HepG2 (cell line): Measurements from ENCODE around the gene SMARCD1. TPM values are rescaled to one million over a fixed set of nuclear protein-coding genes. Genes with fewer than 3 reads are reported as not detected.

Experiments
- ARHGAP35 ChIP-seq: sonication (generic); formaldehyde crosslinking; IDR thresholded peaks from 2 replicates; pipeline ENCODE4 v1.9.0; 2022; ENCODE audit warnings: mild to moderate bottlenecking, inconsistent platforms, moderate library complexity, missing genetic modification reagents, borderline replicate concordance
- FLYWCH1 ChIP-seq: sonication (generic); formaldehyde crosslinking; IDR thresholded peaks from 2 replicates; pipeline ENCODE4 v1.8.1; 2023; ENCODE audit warnings: mild to moderate bottlenecking, missing genetic modification reagents
- HDAC2 ChIP-seq: sonication (generic); formaldehyde crosslinking; IDR thresholded peaks from 2 replicates; pipeline ENCODE4 v1.4.0; 2020; ENCODE audit warnings: missing genetic modification reagents
- HOXA5 ChIP-seq: sonication (generic); formaldehyde crosslinking; IDR thresholded peaks from 2 replicates; pipeline ENCODE4 v1.4.0; 2020; ENCODE audit warnings: missing genetic modification reagents
- NBN ChIP-seq: fragments of 450-650 bp; conservative IDR thresholded peaks from 2 replicates; pipeline ENCODE4 v1.6.1; 2017
- SAFB2 ChIP-seq: sonication (generic); formaldehyde crosslinking; IDR thresholded peaks from 2 replicates; pipeline ENCODE4 v1.5.1; 2020; ENCODE audit warnings: missing genetic modification reagents, low read depth, mild to moderate bottlenecking, borderline replicate concordance
- THRA ChIP-seq: sonication (generic); formaldehyde crosslinking; IDR thresholded peaks from 2 replicates; pipeline ENCODE4 v1.4.0; 2020; ENCODE audit warnings: missing genetic modification reagents, borderline replicate concordance
- ZBTB20 ChIP-seq: sonication (generic); formaldehyde crosslinking; IDR thresholded peaks from 2 replicates; pipeline ENCODE4 v1.8.1; 2023; ENCODE audit warnings: missing genetic modification reagents, low read depth, mild to moderate bottlenecking, borderline replicate concordance
- ZBTB3 ChIP-seq: sonication (generic); formaldehyde crosslinking; IDR thresholded peaks from 2 replicates; pipeline ENCODE4 v1.4.0; 2020; ENCODE audit warnings: low read depth, mild to moderate bottlenecking, moderate library complexity, missing genetic modification reagents, borderline replicate concordance
- polyA plus RNA-seq, 8 experiments: library from polyadenylated mRNA; depleted of rRNA in 3 of 8; stranded (reverse) in 7 of 8; unstranded in 1 of 8; fragments of >200 nt; fragmentation: Illumina TruSeq in 4 of 8; extraction: Trizol in 4 of 8; gene quantifications; 2 replicates each; pipeline versions ENCODE4 v1.2.1 to v1.2.3, GENCODE V29; 2011 to 2016; ENCODE audit warnings: low read depth in 4 of 8, missing spikeins in 1 of 8, mixed read lengths in 1 of 8; ENCODE audit not compliant: insufficient read depth in 1 of 8
- total RNA-seq, 5 experiments: library from RNA; depleted of rRNA; stranded (reverse); fragments of >200 nt; fragmentation: Illumina TruSeq; extraction: Trizol; gene quantifications; 2 replicates each; pipeline ENCODE4 v1.2.3, GENCODE V29; 2016; ENCODE audit warnings: low read depth in 1 of 5
- TF ChIP-seq, protein P1 (sequence below): sonication (generic); formaldehyde crosslinking; IDR thresholded peaks from 2 replicates; pipeline ENCODE4 v1.4.0; 2020; ENCODE audit warnings: missing genetic modification reagents, borderline replicate concordance
- TF ChIP-seq, protein P2 (sequence below): sonication (generic); formaldehyde crosslinking; IDR thresholded peaks from 2 replicates; pipeline ENCODE4 v1.4.0; 2020; ENCODE audit warnings: missing genetic modification reagents
- TF ChIP-seq, protein P3 (sequence below): sonication (generic); formaldehyde crosslinking; IDR thresholded peaks from 2 replicates; pipeline ENCODE4 v1.5.1; 2020; ENCODE audit warnings: mild to moderate bottlenecking, moderate library complexity, missing genetic modification reagents
- TF ChIP-seq, protein P4 (sequence below): sonication (generic); formaldehyde crosslinking; IDR thresholded peaks from 2 replicates; pipeline ENCODE4 v1.8.1; 2022; ENCODE audit warnings: low read depth, mild to moderate bottlenecking, missing genetic modification reagents
- TF ChIP-seq, protein P5 (sequence below): sonication (generic); formaldehyde crosslinking; IDR thresholded peaks from 2 replicates; pipeline ENCODE4 v1.5.0; 2020; ENCODE audit warnings: missing genetic modification reagents

SMARCD1 gene
- total and polyA plus RNA-seq, 2 of the 13 experiments (the other 11 are each of a cell fraction or from before 2014, with no cell fraction given) = 51.7 to 54.6 TPM

- TF ChIP-seq, protein P1, sequence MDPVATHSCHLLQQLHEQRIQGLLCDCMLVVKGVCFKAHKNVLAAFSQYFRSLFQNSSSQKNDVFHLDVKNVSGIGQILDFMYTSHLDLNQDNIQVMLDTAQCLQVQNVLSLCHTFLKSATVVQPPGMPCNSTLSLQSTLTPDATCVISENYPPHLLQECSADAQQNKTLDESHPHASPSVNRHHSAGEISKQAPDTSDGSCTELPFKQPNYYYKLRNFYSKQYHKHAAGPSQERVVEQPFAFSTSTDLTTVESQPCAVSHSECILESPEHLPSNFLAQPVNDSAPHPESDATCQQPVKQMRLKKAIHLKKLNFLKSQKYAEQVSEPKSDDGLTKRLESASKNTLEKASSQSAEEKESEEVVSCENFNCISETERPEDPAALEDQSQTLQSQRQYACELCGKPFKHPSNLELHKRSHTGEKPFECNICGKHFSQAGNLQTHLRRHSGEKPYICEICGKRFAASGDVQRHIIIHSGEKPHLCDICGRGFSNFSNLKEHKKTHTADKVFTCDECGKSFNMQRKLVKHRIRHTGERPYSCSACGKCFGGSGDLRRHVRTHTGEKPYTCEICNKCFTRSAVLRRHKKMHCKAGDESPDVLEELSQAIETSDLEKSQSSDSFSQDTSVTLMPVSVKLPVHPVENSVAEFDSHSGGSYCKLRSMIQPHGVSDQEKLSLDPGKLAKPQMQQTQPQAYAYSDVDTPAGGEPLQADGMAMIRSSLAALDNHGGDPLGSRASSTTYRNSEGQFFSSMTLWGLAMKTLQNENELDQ (CRISPR knock-in tag) = no peak
- TF ChIP-seq ZBTB20 (CRISPR knock-in tag) (peak; percentile 67; the same call in 1 of the 2 replicates), HOXA5 (CRISPR knock-in tag) (peak; percentile 37; the same call in 1 of the 2 replicates), NBN (no peak), ARHGAP35 (CRISPR knock-in tag) (no peak), FLYWCH1 (no peak), SAFB2 (CRISPR knock-in tag) (no peak), ZBTB3 (CRISPR knock-in tag) (no peak), THRA (CRISPR knock-in tag) (no peak), HDAC2 (0 out of 2 replicates have a peak, but pooled peaks have one; percentile 31)
- TF ChIP-seq, protein P2, sequence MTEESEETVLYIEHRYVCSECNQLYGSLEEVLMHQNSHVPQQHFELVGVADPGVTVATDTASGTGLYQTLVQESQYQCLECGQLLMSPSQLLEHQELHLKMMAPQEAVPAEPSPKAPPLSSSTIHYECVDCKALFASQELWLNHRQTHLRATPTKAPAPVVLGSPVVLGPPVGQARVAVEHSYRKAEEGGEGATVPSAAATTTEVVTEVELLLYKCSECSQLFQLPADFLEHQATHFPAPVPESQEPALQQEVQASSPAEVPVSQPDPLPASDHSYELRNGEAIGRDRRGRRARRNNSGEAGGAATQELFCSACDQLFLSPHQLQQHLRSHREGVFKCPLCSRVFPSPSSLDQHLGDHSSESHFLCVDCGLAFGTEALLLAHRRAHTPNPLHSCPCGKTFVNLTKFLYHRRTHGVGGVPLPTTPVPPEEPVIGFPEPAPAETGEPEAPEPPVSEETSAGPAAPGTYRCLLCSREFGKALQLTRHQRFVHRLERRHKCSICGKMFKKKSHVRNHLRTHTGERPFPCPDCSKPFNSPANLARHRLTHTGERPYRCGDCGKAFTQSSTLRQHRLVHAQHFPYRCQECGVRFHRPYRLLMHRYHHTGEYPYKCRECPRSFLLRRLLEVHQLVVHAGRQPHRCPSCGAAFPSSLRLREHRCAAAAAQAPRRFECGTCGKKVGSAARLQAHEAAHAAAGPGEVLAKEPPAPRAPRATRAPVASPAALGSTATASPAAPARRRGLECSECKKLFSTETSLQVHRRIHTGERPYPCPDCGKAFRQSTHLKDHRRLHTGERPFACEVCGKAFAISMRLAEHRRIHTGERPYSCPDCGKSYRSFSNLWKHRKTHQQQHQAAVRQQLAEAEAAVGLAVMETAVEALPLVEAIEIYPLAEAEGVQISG (CRISPR knock-in tag) = peak; percentile 63; the same call in 1 of the 2 replicates
- TF ChIP-seq, protein P3, sequence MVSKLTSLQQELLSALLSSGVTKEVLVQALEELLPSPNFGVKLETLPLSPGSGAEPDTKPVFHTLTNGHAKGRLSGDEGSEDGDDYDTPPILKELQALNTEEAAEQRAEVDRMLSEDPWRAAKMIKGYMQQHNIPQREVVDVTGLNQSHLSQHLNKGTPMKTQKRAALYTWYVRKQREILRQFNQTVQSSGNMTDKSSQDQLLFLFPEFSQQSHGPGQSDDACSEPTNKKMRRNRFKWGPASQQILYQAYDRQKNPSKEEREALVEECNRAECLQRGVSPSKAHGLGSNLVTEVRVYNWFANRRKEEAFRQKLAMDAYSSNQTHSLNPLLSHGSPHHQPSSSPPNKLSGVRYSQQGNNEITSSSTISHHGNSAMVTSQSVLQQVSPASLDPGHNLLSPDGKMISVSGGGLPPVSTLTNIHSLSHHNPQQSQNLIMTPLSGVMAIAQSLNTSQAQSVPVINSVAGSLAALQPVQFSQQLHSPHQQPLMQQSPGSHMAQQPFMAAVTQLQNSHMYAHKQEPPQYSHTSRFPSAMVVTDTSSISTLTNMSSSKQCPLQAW = no peak
- TF ChIP-seq, protein P4, sequence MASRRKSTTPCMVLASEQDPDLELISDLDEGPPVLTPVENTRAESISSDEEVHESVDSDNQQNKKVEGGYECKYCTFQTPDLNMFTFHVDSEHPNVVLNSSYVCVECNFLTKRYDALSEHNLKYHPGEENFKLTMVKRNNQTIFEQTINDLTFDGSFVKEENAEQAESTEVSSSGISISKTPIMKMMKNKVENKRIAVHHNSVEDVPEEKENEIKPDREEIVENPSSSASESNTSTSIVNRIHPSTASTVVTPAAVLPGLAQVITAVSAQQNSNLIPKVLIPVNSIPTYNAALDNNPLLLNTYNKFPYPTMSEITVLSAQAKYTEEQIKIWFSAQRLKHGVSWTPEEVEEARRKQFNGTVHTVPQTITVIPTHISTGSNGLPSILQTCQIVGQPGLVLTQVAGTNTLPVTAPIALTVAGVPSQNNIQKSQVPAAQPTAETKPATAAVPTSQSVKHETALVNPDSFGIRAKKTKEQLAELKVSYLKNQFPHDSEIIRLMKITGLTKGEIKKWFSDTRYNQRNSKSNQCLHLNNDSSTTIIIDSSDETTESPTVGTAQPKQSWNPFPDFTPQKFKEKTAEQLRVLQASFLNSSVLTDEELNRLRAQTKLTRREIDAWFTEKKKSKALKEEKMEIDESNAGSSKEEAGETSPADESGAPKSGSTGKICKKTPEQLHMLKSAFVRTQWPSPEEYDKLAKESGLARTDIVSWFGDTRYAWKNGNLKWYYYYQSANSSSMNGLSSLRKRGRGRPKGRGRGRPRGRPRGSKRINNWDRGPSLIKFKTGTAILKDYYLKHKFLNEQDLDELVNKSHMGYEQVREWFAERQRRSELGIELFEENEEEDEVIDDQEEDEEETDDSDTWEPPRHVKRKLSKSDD (CRISPR knock-in tag) = 0 out of 2 replicates have a peak, but pooled peaks have one; percentile 55
- TF ChIP-seq, protein P5, sequence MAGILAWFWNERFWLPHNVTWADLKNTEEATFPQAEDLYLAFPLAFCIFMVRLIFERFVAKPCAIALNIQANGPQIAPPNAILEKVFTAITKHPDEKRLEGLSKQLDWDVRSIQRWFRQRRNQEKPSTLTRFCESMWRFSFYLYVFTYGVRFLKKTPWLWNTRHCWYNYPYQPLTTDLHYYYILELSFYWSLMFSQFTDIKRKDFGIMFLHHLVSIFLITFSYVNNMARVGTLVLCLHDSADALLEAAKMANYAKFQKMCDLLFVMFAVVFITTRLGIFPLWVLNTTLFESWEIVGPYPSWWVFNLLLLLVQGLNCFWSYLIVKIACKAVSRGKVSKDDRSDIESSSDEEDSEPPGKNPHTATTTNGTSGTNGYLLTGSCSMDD (CRISPR knock-in tag) = no peak
Measured at GRCh38 chr12:50103767-50104321, 18.7 kb downstream of the SMARCD1 start, which contains the start of gene GPD1 (continued).
